T-cell (primary cell): ENCODE data around the gene ANKRD33B. TPM values are rescaled to one million over a fixed set of nuclear protein-coding genes. Genes with fewer than 3 reads are reported as not detected.

Experiments used
- ATAC-seq, 4 experiments: fragments of 200-7000 bp in 3 of 4; fragments of 150-1000 bp in 1 of 4; cut with Tn5 transposase; replicated peaks in 1 of 4; 1 replicate in 3 of 4; 2 replicates in 1 of 4; pipeline ENCODE4 v1.10.0; 2021; ENCODE audit warnings: moderate library complexity in 3 of 4, mild to moderate bottlenecking in 2 of 4, moderate number of reproducible peaks in 1 of 4
- CTCF ChIA-PET, 2 donors: fragments of 300-600 bp; sonication (Branson Sonifier 250); formaldehyde crosslinking; loops; one replicate each; lab custom pipeline; 2022; ENCODE audit warnings: antibody characterized with exemption in 2 of 2; lab: Charles Lee
- POLR2A ChIA-PET, 2 donors: fragments of 300-600 bp; sonication (Branson Sonifier 250); formaldehyde crosslinking; loops; one replicate each; lab custom pipeline; 2022; ENCODE audit warnings: antibody characterized with exemption in 2 of 2; lab: Charles Lee
- DNase-seq, 35 experiments: peaks; one replicate each; pipeline versions ENCODE4 v3.0.0 to v3.0.0-alpha.2; 2013 to 2023
- H3K27ac ChIP-seq: one replicate; pipeline ENCODE4 v1.5.1; 2013; ENCODE audit warnings: low read length
- H3K27me3 ChIP-seq, 2 experiments: replicated peaks in 1 of 2; 1 replicate in 1 of 2; 2 replicates in 1 of 2; pipeline versions ENCODE4 v1.6.1 to v1.7.0; 2013; ENCODE audit warnings: low read length in 1 of 2, mixed read lengths in 1 of 2; ENCODE audit not compliant: control insufficient read depth in 2 of 2, insufficient read depth in 2 of 2; ENCODE audit errors: extremely low read depth in 1 of 2
- H3K36me3 ChIP-seq, 2 donors: 1 replicate in 1 of 2; 2 replicates in 1 of 2; pipeline versions ENCODE4 v1.6.1 to v1.7.0; 2013; ENCODE audit warnings: low read length in 1 of 2; ENCODE audit not compliant: control insufficient read depth in 2 of 2, insufficient read depth in 1 of 2; ENCODE audit errors: extremely low read depth in 1 of 2
- H3K4me1 ChIP-seq, 2 experiments: 1 replicate in 1 of 2; 2 replicates in 1 of 2; pipeline versions ENCODE4 v1.6.1 to v1.7.0; 2013; ENCODE audit warnings: low read length in 2 of 2, mixed read lengths in 1 of 2; ENCODE audit not compliant: insufficient read depth in 2 of 2, control insufficient read depth in 1 of 2; ENCODE audit errors: extremely low read depth in 1 of 2
- H3K4me3 ChIP-seq, 2 donors: 1 replicate in 1 of 2; 2 replicates in 1 of 2; pipeline versions ENCODE4 v1.5.1 to v1.7.0; 2013; ENCODE audit warnings: mild to moderate bottlenecking in 2 of 2, low read length in 1 of 2, moderate library complexity in 1 of 2; ENCODE audit not compliant: control insufficient read depth in 1 of 2; ENCODE audit errors: extremely low read depth in 1 of 2
- H3K9me3 ChIP-seq: 2 replicates; pipeline ENCODE4 v1.7.0; 2013
- H3K27ac Mint-ChIP-seq, 2 donors: one replicate each; pipeline ENCODE4 v1.8.0; 2020 to 2021; ENCODE audit warnings: mild to moderate bottlenecking in 2 of 2, mixed read lengths in 2 of 2
- H3K27me3 Mint-ChIP-seq, 2 donors: one replicate each; pipeline ENCODE4 v1.8.0; 2021 to 2022; ENCODE audit warnings: mixed read lengths in 2 of 2
- H3K36me3 Mint-ChIP-seq: one replicate; pipeline ENCODE4 v1.8.0; 2021; ENCODE audit warnings: mixed read lengths
- H3K4me1 Mint-ChIP-seq, 3 donors: one replicate each; pipeline ENCODE4 v1.8.0; 2020 to 2022; ENCODE audit warnings: mixed read lengths in 3 of 3, mild to moderate bottlenecking in 1 of 3
- H3K4me3 Mint-ChIP-seq, 3 donors: one replicate each; pipeline ENCODE4 v1.8.0; 2020 to 2022; ENCODE audit warnings: mild to moderate bottlenecking in 3 of 3, mixed read lengths in 3 of 3, moderate library complexity in 3 of 3
- H3K9me3 Mint-ChIP-seq, 3 donors: one replicate each; pipeline ENCODE4 v1.8.0; 2020 to 2022; ENCODE audit warnings: mixed read lengths in 3 of 3
- WGBS: methylation state at CpG from one replicate; pipeline ENCODE4 v1.1.5; 2013; ENCODE audit warnings: missing lambda C conversion rate; ENCODE audit not compliant: insufficient coverage; 5-methylcytosine and 5-hydroxymethylcytosine counted together
- total RNA-seq, 35 experiments: library from RNA in 6 of 35; stranded (reverse) in 6 of 35; fragments of 120-200 nt in 1 of 35; gene quantifications; one replicate each; pipeline versions ENCODE4 v1.2.1 to v1.2.4 and lab custom pipeline; 2013 to 2026

Gene ANKRD33B
- total RNA-seq, 5 donors from 2014 or later (not counting 1 experiment from before 2014, with no cell fraction given), result 1.0 to 4.1 (median 2.4) TPM

DNA sequence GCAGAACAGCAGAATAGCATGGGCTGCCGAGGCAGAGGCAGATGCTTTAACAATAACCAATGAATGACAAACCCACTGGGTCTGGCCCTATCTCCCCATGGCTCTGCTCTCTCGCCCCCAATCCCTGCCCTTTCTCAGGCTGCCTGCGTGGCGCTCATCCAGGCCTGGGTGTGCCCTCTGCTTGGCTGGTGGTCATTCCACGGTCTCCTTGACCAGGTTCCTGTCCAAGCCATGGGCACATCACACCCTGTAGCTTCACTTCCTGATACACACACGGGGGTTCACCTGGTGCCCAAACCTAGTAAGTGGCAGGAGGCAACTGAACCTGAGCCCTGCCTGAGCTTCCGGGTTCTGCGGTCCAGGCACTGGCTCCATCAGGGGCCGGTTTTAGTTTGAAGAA, 109.5 kb downstream of the ANKRD33B start:
- ChIA-PET CTCF (no interaction called here), POLR2A (no interaction called here)
- no peak for ATAC-seq
- Histone ChIP-seq H3K27ac (no peak overlapping the region), H3K4me1 (no peaks in the 10 kb centered on the region), H3K36me3 (peaks cover 0 to 6% of the 10 kb centered on the region in 2 donors), H3K4me3 (no peak overlapping the region), H3K9me3 (no peaks in the 10 kb centered on the region), H3K27me3 (no peaks in the 10 kb centered on the region)
- Mint-ChIP-seq H3K36me3 (peaks cover 19% of the 10 kb centered on the region), H3K27me3 (no peaks in the 10 kb centered on the region), H3K9me3 (peaks cover 13 to 16% (median 14%) of the 10 kb centered on the region in 3 donors), H3K27ac (no peak overlapping the region), H3K4me1 (no peaks in the 10 kb centered on the region), H3K4me3 (no peak overlapping the region)
- 82% methylated on average over 8 of the region's 9 CpGs for WGBS
- DNase-seq, result no peak

DNA sequence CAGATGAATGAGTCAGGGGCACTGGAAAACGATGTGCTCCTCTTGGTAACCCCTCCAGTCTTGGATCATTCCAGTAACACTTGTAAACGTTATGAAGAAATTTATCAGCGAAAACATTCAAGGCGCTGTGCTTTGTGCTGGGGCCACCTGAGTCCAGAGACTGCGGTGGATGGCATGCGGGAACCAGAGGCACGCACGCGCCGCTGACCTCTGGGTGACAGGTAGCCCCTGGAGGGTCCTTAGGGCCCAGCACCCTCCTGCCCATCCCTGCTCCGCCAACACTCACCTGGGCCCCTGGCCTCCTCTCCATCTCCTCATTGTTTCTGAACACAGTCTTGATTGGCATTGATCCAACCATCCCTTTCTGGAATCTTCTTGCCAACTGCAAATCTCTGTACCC, 110.2 kb downstream of the ANKRD33B start:
- WGBS, result 92% methylated on average over 11 of the region's 11 CpGs
- Mint-ChIP-seq H3K27ac (no peak overlapping the region), H3K4me1 (no peaks in the 10 kb centered on the region), H3K4me3 (no peak overlapping the region), H3K27me3 (no peaks in the 10 kb centered on the region), H3K9me3 (peaks cover 13 to 16% (median 14%) of the 10 kb centered on the region in 3 donors), H3K36me3 (peaks cover 24% of the 10 kb centered on the region)
- H3K27me3 ChIP-seq, result no peaks in the 10 kb centered on the region
- peaks cover 0 to 7% of the 10 kb centered on the region in 2 donors for H3K36me3 ChIP-seq
- H3K9me3 ChIP-seq, result no peaks in the 10 kb centered on the region
- H3K27ac ChIP-seq, result no peak overlapping the region
- H3K4me1 ChIP-seq, result no peaks in the 10 kb centered on the region
- no peak overlapping the region for H3K4me3 ChIP-seq
- POLR2A ChIA-PET, result no interaction called here
- DNase-seq (no peak), ATAC-seq (no peak)
- CTCF ChIA-PET, result no interaction called here

DNA sequence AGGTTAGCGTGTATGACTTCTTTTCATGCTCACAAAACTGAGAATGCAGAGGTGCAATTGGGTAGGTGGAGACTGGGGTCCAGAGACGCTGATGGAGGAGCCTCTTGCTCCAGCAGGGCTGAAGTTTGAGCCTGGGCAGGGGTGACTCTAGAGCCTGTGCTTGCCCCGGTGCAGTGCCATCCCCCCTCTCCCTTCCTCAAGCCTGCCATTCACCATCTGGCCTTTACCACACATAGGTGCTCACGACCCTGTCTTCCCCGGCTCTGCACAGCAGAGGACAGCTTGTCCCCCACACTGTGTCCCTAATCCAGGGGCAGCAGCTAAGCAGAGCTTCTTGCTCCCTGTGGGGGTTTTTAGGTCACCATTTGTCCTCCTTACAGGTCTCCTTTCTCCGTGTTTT, 110.7 kb downstream of the ANKRD33B start:
- Histone ChIP-seq H3K4me3 (no peak overlapping the region), H3K27ac (no peak overlapping the region), H3K27me3 (no peaks in the 10 kb centered on the region), H3K9me3 (no peaks in the 10 kb centered on the region), H3K4me1 (no peaks in the 10 kb centered on the region), H3K36me3 (peaks cover 0 to 11% of the 10 kb centered on the region in 2 donors)
- WGBS, result 92% methylated on average over 3 of the region's 6 CpGs
- Mint-ChIP-seq H3K27me3 (no peaks in the 10 kb centered on the region), H3K9me3 (peaks cover 13 to 16% (median 14%) of the 10 kb centered on the region in 3 donors), H3K27ac (no peak overlapping the region), H3K4me1 (no peaks in the 10 kb centered on the region), H3K4me3 (no peak overlapping the region), H3K36me3 (peaks cover 25% of the 10 kb centered on the region)
- CTCF ChIA-PET, result no interaction called here
- POLR2A ChIA-PET, result no interaction called here
- no peak for DNase-seq
- no peak for ATAC-seq

DNA sequence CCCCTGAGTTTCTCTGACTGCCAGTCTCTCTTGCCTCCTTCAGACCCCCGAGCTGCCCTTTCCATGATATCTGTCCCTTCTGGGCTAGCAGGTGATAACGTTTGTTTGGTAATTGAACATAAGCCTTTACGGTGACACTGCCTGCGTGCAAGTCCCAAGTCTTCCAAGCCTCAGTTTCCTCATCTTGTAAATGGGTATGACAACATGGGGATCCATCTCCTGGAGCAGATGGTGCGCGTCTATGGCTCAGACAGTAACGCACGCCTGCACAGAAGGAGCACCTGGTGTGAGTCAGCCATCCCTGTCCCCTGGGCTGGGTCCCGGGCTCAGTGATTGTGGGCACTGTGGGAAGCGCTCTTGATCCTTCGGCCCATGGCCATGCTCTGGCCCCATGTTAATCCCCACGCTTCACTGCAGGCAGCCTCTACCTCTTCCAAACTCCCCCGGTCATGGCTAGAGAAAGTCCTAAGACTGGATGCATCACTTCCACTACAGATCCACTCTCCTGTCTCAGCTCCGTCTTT, 111.4 kb downstream of the ANKRD33B start:
- Histone ChIP-seq H3K27me3 (no peaks in the 10 kb centered on the region), H3K9me3 (no peaks in the 10 kb centered on the region), H3K36me3 (peaks cover under 1 to 18% of the 10 kb centered on the region in 2 donors), H3K27ac (no peak overlapping the region), H3K4me1 (no peaks in the 10 kb centered on the region), H3K4me3 (no peak overlapping the region)
- no peak overlapping the region for H3K4me3 Mint-ChIP-seq
- H3K9me3 Mint-ChIP-seq, result peaks cover 13 to 16% (median 14%) of the 10 kb centered on the region in 3 donors
- H3K36me3 Mint-ChIP-seq, result peaks cover 32% of the 10 kb centered on the region
- no peak overlapping the region for H3K27ac Mint-ChIP-seq
- ATAC-seq, result no peak
- ChIA-PET POLR2A (no interaction called here), CTCF (no interaction called here)
- no peaks in the 10 kb centered on the region for H3K4me1 Mint-ChIP-seq
- no peaks in the 10 kb centered on the region for H3K27me3 Mint-ChIP-seq
- DNase-seq, result no peak
- 92% methylated on average over 13 of the region's 14 CpGs for WGBS

DNA sequence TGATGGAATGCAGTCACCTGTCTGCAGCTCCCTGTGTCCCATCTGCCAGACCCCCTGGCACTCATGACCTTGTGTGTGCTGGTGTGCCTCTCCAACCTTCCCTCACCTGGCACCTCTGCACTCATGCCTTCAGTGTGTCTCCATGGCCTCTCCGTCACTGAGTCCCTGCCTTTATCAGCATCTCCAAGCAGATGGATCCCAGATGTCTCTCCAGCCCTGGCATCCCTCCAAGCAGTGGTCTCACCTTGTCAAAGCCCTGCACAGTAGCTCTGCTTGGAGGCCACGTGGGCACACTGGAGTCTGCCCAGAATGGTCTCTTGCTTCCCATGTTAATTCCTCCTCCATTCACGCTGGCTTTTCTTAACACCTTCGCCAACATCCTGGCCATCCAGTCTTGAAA, 112.4 kb downstream of the ANKRD33B start:
- peaks cover 13 to 16% (median 14%) of the 10 kb centered on the region in 3 donors for H3K9me3 Mint-ChIP-seq
- ATAC-seq (no peak), DNase-seq (no peak)
- H3K4me3 ChIP-seq, result no peak overlapping the region
- H3K4me1 ChIP-seq, result no peaks in the 10 kb centered on the region
- peaks cover 40% of the 10 kb centered on the region for H3K36me3 Mint-ChIP-seq
- no peak overlapping the region for H3K27ac Mint-ChIP-seq
- H3K9me3 ChIP-seq, result no peaks in the 10 kb centered on the region
- no peaks in the 10 kb centered on the region for H3K27me3 Mint-ChIP-seq
- no peak overlapping the region for H3K27ac ChIP-seq
- CTCF ChIA-PET, result no interaction called here
- H3K4me1 Mint-ChIP-seq, result no peaks in the 10 kb centered on the region
- H3K27me3 ChIP-seq, result no peaks in the 10 kb centered on the region
- 76% methylated on average over 2 of the region's 4 CpGs for WGBS
- H3K4me3 Mint-ChIP-seq, result no peak overlapping the region
- H3K36me3 ChIP-seq, result peaks cover 7 to 26% of the 10 kb centered on the region in 2 donors
- POLR2A ChIA-PET, result no interaction called here

DNA sequence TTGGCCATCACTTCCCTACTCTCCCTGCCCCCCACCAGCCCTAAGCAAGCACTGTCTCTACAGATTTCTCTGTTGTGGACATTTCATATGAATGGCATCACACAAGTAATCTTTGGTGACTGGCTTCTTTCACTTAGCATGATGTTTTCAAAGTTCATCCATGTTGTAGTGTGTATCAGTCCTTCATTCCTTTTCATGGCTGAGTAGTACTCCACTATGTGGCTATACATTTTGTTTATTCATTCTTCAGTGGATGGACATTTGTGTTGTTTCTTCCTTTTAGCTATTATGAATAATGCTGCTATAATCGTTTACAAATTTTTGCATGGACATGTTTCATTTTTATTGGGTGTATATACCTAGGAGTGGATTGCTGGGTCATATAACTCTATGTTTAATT, 113.1 kb downstream of the ANKRD33B start:
- no peak for ATAC-seq
- no peaks in the 10 kb centered on the region for H3K27me3 Mint-ChIP-seq
- H3K4me3 Mint-ChIP-seq, result no peak overlapping the region
- H3K36me3 Mint-ChIP-seq, result peaks cover 40% of the 10 kb centered on the region
- CTCF ChIA-PET, result no interaction called here
- Histone ChIP-seq H3K27me3 (no peaks in the 10 kb centered on the region), H3K4me3 (no peak overlapping the region), H3K9me3 (no peaks in the 10 kb centered on the region), H3K4me1 (peaks cover 0 to 5% of the 10 kb centered on the region in 2 experiments), H3K27ac (no peak overlapping the region), H3K36me3 (peaks cover 10 to 27% of the 10 kb centered on the region in 2 donors)
- POLR2A ChIA-PET, result no interaction called here
- H3K27ac Mint-ChIP-seq, result no peak overlapping the region
- no peak for DNase-seq
- peaks cover 13 to 16% (median 14%) of the 10 kb centered on the region in 3 donors for H3K9me3 Mint-ChIP-seq
- no CpG with 5 or more reads among the region's 1 CpG for WGBS
- no peaks in the 10 kb centered on the region for H3K4me1 Mint-ChIP-seq

DNA sequence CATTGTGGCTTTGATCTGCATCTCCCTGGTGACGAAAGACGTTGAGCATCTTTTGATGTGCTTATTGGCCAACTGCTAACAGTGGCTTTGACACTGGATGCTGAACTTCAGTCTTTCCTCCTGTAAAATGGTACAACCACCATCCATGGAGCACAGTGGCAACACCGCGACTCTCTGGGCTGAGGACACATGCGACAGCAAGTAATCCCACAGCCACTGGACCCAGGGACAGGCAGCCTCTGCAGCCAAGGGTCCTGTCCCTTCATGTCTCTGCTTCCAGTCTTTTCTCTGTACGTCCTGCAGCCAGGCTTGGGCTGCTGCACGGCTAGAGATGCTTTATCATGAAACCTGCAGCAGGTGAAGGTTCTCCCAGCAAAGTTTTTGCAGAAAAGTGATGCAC, 113.7 kb downstream of the ANKRD33B start:
- Histone ChIP-seq H3K4me1 (peaks cover 0 to 10% of the 10 kb centered on the region in 2 experiments), H3K36me3 (peaks cover 10 to 32% of the 10 kb centered on the region in 2 donors), H3K9me3 (no peaks in the 10 kb centered on the region), H3K27ac (no peak overlapping the region), H3K4me3 (no peak overlapping the region), H3K27me3 (no peaks in the 10 kb centered on the region)
- Mint-ChIP-seq H3K27me3 (no peaks in the 10 kb centered on the region), H3K4me1 (no peaks in the 10 kb centered on the region), H3K27ac (no peak overlapping the region), H3K4me3 (no peak overlapping the region), H3K9me3 (peaks cover 13 to 16% (median 14%) of the 10 kb centered on the region in 3 donors), H3K36me3 (peaks cover 46% of the 10 kb centered on the region)
- ATAC-seq (no peak), DNase-seq (no peak)
- ChIA-PET CTCF (no interaction called here), POLR2A (no interaction called here)
- 100% methylated on average over 5 of the region's 7 CpGs for WGBS
